ENCODE data around the gene RFX2.
A peak's percentile ranks its signal among the peaks of the same experiment; 100 is the strongest.

The RFX2 gene

DNA sequence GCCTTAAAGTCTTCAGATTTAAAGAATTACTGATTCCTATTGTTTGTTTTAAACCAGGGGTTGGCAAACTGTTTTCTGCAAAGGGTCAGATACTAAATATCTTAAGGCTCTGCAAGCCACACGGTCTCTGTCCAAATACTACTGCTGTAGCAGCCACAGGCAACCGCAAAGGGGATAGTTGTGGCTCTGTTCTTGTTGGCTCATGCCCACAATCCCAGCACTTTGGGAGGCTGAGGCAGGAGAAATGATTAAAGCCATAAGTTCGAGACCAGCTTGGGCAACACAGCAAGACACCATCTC lies 154.7 kb downstream of the RFX2 start:
- no peak for DNase-seq (ENCODE audit: low read depth)

DNA sequence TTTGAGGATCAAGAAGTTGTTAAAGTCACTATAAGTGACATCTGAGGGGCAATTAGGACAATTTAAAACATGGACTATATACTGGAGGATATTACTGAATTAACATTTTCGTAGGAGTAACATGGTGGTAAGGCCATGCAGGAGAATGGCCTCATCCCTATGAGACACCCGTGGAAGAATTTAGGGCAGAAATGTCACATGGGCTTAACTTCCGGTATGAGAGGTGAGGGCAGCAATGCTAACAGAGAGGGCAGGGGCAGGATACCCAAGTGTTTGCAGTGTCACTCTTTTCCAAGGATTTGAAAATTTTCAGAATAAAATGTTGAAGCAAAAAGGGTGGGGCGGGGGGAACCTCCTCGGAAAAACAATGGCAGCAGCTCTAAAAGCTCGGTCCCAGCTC lies 156.0 kb downstream of the RFX2 start:
- no peak for DNase-seq (ENCODE audit: low read depth)

DNA sequence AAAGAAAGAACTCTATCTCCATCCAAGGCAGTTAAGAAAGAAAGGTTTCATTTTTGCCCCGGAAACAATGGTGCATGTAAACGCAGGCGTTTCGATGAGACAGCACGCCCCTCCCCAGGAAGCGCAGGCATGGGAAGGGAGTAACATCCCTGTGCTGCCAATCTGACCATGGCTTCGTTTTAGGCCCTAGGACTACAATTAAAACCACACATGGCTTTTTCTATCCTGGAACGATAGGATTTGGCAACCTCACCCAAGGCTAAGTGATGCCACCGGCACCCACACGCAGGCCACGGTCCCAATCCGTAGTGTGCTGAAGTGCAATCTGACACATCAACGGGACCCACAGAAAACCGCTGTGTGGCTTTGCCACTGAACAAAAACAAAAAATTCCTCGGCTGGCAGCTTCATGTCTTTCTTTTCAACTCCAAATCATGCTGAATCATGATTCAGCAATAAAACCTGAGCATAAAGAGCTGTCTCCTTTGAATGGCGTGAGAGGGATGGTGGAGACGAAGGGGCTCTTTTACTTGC lies 156.6 kb downstream of the RFX2 start:
- DNase-seq (ENCODE audit: low read depth): no peak

DNA sequence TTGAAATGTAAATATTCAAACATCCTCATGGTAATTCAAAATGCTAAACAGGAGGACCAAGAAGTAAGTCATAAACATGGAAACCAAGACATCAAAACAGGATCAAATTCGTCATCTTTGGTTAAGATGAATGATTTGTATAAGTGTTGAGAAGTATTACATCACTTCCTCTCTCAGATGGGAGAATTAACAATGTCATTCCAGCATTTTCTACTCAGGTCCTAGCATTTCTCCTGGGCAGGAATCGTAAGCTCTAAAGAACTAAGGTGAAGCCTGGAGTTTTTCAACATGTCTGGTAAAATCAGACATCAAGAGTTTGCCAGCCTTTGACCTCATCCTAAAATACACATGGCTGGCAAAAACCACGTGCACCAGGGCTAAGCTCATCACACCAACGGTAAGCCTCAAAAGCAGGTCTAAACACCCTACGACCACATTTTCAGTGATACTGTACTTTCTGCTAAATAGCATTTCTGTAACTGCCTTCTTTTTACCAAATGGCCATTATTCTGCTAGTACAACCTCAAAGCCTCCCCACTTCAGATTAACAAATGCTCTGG lies 157.2 kb downstream of the RFX2 start:
- DNase-seq (ENCODE audit: low read depth): no peak

DNA sequence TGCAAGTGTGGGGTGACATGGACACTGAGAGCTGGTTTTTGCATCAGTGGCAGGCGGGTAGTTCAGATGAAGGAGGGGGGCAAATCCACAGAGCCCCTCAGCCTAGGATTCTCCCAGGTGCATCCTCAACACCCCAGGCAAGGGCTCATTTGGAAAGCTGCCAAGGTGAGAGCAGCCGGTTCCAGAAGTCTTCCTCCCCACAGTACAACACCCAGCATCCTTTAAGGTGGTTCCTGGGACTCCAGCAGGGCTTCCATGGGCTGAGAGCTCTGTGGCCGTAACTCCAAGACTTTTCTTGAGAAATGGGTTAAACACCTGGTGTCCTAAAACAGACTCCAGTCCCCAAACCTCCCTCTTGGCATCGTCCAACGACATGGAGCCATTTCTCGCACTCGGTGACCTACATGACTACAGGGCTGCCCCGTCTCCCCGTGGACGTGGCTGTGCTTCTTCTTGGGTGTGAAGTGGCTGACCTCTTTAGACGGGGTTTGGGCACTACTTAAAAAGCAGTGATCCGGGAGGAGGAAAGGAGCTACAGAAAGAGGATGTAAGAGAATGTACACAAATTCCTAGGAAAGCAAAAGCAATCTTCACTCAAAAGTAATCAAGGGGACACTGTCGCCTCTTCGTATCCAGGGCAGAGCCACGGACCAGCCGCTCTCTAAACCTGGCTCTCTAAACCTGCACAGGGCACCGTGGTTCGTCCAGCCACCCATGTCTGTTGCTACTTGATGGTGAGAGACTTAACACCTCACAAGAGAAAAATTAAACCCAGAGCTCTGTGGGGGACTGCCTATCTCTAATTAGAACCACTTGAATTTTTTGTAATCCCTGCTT lies 157.9 kb downstream of the RFX2 start:
- DNase-seq (ENCODE audit: low read depth): no peak

DNA sequence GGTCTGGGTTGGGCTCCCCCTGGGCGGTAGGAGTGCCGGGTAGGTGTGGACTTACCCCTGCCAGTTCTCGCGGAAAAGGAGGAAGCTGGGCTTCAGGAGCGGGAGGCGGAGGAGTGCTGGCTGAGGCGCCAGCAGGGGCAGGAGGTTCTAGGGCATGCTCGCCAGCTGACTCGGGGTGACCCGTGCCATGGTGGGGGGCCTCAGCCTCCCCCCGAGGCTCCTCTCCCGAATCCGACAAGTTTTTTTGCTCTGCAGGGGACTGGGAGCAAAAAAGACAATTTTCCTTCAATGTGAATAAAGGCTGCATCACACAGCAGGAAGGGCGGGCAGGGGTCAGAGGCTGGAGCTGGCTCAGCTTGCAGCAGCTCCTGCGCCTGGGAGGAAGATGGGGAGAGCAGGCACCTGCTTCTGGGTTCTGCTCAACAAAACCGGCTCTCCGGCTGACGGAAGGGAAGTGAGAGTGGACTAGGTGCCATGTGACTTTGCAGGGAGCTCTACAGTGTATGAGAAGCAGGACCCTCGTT lies 158.9 kb downstream of the RFX2 start:
- no peak for DNase-seq (ENCODE audit: low read depth)

DNA sequence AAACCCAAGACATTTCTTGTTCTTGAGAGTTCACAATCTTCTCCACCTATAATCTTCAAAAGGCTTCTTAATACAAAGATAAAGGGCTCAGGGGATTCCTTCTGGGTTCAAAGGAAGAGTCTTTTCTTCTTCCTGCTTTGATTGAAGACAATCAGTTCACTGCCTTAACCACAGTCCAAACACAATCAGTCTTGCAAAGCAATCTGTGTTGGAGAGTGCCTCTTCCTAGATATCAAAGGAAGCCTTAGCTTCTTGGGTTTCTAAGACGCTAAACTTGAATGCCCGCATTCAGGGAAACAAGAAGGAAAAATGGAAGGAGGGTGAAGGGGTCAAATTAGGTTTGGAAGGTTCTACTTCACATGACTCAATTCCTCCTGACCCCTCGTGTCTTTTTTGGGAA lies 159.6 kb downstream of the RFX2 start:
- DNase-seq (ENCODE audit: low read depth): no peak

DNA sequence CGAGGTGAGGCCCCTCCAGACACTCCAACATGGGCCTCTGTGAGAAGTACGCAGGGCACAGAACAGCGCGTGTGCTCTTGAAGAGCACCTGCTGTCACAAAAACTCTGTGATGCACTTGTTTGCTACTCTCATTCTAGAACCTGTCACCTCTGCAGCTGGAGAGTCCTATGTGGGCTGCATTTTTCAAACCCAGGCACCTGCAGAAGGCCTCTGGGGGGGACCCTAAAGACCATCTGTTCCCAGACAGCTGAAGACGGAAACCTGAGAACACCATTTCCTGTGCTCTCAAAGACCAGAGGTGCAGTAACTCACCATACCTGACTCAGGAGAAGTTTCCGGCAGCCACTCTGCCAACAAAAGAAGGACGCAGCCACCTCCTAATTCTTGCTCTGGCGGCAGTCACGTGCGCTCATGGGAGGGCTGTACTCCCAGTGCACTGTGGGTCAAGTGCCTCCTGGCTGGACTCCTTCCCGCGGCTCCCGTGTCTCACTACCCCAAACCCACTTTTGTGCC lies 160.5 kb downstream of the RFX2 start:
- peak; percentile 28 for DNase-seq (ENCODE audit: low read depth)

DNA sequence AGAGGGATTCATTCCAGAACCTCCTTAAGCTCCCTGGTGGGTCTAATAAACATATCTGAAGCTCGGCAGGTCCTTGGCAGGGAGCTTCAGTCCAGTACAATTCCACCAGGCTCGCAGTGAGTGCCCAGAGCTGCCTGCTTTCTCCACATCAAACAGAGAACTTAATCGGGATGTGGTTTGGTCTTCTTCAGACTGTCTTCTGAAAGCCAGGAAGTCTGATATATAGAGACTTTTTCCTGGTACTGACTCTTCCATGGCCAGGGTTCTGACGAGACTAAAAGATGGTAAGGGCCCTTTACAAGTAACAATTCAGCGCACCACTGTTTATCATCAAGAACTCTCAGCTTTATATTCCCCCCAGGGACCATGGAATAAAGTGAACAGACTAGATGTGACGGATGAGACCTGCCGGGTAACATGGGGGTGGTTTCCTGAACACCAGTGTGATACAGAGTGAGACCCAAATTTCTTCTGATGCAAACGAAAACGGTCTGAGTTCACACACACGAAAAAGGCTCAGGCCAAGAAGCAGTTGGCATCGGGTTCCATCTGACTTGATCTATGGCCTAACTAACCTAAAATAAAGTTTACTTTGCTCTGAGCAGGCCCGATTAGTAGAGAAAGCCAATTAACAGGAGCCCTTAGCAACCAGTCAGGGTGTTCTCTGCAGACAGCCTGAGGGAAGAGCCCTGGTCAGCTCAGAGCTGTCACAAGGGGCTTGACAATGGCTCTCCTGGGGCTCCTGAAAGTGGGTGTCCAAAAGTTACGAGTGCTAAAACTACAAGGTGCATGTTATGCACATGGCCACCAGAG lies 161.3 kb downstream of the RFX2 start:
- DNase-seq (ENCODE audit: low read depth): no peak

DNA sequence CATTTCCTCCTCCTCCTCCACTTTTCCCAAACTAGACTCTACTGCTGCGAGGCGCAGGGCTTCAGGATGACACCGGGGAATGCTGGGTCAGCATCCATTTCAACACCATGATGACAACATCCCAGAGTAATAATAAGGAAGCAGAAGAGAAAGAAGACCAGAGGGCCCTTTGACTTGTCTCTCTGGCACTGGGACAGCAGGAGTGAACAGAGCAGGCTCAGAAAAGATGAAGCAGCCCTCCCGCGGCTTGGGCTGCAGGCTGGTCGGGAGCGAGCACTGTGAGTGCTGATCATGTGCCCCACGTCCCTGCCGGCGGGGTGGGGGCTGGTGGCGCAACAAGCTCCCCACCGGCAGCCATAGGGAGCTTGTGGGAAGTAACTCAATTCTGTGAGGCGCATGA lies 162.9 kb downstream of the RFX2 start:
- DNase-seq (ENCODE audit: low read depth): no peak

DNA sequence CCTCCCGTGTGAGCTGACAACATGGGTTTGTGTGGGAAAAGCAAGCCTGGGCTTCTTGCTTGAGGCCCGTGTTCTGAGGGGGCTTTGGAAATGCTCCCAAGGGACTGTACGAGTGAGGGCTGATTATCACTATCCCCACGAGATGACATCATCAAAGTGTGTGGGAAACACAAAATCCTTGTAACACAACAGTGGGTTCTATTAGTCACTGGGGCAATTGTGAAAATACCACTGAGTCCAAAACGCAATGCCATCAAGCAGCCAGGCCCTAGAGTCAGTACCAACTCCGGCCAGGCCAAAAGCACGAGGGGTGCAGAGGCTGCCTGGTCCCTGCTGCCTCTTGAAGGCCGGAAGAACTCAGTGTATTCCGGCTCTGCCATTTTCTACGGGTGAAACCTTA lies 166.7 kb downstream of the RFX2 start:
- no peak for DNase-seq (ENCODE audit: low read depth)
